Stimulated activated CD8-positive, alpha-beta memory T cell treated with anti-CD3 and anti-CD28 coated beads, Interleukin-4, amount 100 ng/mL, for 24 hours (primary cell): ENCODE measurements around the gene LMO3.

Experiments
- DNase-seq: peaks from one replicate; pipeline ENCODE4 v3.0.0-alpha.2; 2020; ENCODE audit warnings: low read depth

LMO3 gene

DNA sequence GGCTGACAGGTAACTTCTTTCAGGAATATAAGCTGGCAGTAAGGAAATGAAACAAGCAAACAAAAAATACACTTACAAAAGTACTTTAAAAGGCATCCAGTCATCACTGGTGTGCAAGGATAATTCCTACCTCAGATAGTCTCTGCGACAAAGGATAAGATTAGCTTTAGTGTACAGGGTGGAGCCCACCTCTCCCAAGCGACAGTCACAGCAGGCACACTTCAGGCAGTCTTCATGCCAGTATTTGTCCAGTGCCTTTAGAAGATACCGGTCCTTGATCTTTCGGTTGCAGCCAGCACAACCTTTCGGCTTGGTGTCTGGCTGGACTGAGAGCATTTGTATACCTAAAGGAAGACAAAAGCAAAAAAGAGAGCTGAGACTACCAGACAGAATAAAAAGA is 5.4 kb downstream of the LMO3 start:
- DNase-seq: no peak

DNA sequence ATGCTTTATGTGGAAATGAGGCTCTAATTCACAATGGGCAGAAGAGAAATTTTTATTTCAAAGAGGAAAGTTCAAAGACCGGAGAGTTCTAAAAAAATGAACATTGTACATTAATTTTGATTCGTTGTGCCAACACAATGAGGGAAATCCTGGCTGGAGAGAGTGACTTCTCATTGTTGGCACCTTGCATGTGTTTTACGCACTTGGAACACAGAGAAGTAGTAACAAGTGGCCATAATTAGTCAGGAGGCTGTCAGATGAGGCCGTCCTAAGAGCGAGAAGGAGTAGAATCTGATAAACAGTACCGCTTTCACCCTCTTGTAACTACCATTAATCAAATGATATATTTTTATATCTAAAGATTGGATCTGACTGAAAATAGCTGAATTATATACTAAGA is 6.9 kb downstream of the LMO3 start:
- DNase-seq: no peak

DNA sequence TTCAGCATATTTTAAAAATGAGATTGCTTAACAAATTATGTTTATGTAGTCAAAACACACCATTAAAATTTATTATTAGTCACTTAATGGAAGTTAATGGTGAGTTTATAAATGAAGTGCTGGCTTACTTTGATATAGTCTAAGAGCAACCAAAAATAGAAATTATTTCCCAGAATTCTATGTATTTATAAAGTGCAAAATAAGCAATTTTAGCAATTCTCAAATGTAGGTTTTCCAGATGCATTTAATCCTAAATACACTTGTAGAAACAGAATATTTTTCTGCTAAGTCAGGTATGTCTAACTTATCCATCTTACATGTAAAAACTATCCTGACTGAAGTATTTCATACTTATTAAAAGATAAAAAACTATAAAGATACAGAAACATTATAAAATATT is 11.2 kb downstream of the LMO3 start:
- no peak for DNase-seq

DNA sequence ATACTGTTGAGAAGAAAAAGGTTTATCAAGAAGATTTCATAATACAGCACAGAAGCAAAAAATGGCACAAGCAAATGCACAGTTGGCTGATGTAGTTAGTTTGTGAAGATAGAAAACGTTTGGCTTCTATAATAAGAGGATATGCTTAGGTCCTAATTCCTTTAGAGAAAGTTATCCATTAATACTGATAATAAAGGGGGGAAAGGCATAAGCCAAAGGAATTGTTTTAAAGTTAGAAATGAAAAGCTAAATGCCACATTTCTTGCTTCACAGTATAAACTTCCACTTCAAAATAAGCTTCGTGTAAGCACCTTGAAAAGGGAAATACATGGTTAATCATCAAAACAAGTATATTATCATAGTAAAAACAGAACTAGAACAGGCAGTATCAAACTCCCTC is 12.4 kb downstream of the LMO3 start:
- no peak for DNase-seq

DNA sequence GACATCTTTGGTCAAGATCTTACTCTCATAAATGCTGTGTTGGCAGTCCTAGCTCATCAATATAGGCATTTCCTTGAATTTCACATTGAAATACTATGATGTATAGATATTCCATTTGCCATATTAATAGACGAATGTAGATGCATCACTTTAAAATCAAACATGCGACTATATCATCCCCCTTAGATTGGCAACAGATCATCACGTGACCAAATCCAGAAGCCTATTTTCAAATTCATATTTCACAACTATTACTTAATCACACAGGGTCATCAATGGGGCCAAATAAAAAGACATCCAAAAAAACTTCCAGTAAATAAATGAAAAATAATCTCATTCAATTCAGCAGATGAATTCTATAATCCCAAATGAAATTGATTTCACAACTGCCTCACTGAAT is 15.3 kb downstream of the LMO3 start:
- no peak for DNase-seq

DNA sequence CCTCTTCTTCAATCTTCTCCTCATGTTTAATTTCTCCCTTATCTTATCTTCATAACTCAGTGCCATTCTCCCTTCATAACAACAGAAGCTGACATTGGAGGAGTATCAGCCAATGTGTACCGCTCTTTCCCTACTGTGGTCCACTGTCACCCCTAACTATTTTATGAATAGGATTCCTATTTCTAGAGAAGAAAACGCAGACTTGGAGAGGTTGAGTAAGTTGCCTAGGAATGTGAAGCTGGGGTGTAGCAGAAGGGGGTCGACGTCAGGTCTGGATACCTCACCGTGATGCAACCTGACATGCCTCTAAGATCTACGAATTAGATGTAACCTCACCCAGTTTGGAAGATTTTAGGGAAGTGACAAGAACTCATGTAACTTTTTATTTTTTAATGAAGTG is 17.1 kb downstream of the LMO3 start:
- DNase-seq: no peak

DNA sequence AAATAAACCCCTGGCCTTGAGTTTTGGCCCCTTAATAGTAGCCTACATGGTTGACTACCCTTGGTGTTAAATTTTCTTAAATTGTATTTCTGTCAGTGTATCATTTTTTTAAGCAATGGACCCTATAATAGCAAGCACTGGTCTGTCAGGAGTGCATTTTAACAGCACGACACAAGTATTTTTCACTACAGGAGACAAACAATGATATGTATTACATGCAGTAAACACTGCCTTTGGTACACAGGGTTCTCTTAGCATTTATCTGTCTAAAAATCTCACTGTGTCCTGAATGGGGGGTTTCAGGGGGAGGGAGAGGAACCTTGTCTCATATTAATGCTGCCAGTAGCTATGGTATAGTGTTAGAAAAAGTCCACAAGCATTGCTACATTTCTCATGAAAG is 18.4 kb downstream of the LMO3 start:
- DNase-seq: no peak

DNA sequence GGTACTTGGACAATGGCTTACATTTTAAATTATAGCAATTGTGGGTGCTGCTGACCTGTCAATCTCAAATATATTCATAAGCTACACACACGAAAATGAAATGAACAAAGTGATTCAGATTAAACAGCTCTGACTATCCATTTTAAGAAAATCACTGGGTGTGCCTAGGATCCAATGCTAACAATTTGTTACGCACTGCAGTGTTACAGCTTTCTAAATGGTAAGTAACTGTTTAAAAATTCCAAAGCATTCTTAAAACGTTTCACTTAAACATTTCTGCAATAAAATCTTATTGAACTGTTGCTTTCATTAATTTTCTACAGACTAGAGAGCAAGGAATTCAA is 18.9 kb downstream of the LMO3 start:
- DNase-seq: no peak

DNA sequence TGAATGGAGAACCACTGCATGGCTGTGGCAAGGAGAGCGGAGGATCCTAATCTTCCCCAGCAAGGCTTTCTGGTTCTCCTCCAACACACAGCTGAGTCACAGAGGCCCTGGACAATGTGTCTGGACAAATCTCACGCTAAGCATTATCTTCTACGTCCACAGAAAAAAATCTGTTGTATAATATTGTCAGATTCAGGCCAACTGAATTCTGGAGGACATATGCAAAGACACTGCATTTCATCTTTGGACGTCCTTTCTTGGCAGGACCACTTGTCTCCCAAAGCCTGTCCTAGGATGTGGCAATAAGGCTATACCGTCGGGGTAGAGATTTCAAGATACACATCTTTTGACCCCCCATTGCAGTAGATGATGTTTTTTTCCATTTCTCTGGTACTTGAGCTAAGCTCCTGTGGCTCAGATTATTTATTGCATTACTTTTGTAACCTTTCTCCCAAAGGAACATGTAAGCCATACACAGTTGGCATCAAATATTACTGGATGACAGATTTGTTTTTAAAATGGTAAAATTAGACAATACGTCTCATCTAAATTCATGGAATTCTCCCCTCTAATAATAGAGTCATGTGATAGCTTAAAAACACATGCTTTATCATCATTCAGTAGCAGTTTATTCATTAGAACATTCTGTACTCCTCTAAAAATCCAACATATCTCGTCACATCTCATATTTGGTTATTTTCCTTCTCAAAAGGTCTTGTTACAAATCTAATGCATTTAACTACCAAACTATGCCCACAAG is 19.4 kb downstream of the LMO3 start:
- DNase-seq: no peak

DNA sequence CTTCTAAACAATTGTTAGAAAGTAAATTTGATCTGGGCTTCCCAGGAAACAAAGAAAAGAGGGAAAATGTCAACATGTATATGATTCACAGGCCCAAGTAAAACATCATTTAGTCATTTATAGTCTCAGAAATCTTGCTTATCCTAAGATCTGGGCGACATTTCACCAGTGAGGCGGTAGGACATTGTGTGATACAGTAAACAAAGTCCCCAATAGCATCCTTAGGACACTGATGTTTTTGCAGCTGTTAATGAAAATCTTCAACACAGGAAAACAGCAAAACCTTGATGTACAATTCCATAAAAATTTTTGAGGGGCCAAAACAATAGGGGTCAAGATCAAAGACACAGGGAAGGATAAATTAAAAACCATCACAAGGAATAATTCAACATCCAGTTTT is 20.2 kb downstream of the LMO3 start:
- no peak for DNase-seq

DNA sequence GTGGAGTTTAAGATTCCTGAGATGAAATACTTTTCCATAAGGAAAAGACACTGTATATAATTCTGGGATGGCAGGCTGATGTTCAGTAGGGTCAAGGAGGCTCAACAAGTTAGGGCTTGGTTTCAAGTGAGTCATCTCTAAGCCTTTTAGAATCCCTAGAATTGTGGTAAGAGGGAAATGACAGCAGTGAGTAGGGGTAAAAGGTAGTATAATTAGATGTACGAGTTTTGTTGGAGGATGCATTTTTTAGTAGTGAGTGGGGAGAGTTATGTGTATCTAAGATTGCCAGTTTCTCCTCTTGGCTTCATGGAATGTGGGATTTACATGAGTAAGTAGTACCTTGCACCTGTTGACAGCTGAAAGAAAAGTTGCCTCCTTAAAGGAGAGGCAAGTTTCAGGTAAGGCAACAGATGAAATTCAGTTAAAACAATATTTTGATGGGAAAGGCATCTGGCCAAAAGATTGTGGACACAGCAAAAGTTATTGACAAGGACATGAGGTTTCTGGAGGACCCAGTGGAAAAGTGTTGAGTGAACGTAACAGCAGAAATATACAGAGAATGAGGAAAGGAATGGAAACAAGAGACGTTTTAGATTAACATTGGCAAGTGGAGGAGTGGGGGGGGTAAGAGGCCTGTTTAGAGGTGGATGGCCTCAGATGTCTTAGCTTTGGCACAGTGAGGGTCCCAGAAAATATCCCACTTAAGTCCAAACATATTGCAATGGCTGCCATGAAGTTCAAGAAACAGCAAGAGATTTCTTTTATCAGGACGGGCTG is 21.8 kb downstream of the LMO3 start:
- DNase-seq: no peak

DNA sequence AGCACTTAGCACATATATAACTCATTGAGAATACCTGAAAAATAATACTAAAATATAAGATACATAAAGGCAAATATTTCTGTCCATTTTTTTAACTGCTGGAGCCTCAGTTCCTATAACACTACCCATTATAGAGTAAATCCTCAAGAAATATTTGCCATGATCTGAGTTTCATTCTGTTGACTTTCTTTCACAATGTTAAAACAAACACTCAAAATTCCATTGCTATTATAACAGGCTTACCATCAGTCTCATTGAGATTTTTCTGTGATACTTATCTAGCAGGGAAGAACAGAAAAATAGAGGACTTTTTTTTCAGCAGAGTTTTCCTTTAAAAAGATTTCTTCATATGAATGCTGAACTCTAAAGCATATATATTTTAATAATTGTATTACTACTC is 24.5 kb downstream of the LMO3 start:
- no peak for DNase-seq

DNA sequence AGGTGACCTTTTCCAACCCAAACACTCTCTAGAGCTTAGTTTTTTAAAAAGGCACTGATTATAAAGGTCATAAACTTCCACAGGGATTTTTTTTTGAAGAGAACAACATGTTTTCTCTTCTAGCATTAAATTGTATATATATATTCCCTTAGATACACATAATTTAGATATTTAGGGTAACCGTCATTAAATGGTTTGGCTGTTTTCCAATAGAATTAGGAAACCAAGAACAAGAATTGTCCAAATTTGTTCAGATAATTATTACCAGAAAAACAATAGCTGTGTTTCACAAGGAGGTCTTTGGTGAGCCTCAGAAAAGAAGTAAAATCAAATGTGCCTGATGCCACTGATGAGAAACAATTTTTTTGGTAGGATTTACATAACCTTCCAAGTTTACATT is 26.9 kb downstream of the LMO3 start:
- no peak for DNase-seq

DNA sequence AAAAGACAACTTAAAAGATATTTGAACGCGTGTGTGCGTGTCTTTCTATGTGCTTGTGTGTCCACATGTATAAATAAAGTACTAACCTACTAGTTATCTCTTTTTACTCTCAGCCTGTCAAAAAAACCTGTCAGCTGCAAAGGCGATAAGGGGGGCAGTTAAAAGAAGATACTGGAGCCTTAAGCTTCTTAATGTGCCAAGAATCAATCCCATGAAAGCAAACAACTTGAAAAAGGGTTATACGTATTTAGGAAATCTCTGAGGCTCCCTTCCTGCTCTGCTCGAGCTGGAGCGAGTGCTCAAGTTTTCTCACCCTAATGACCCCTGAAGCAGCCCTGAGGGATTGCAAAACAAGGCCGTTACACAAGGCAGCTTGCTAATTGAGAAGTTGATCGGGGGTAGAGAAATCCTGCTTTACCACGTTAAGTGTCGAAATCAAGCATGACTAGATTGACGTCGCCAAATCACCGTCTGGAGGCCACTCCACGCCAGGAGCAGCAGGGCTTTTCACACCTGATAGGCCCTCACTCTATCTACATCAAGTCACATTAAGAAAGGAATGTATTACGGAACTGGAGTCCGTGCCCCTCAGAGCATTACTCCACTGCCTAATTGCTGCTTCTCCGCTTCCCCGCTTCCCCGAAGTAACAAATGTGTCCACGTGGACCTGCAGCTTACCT is 32.4 kb downstream of the LMO3 start:
- no peak for DNase-seq

DNA sequence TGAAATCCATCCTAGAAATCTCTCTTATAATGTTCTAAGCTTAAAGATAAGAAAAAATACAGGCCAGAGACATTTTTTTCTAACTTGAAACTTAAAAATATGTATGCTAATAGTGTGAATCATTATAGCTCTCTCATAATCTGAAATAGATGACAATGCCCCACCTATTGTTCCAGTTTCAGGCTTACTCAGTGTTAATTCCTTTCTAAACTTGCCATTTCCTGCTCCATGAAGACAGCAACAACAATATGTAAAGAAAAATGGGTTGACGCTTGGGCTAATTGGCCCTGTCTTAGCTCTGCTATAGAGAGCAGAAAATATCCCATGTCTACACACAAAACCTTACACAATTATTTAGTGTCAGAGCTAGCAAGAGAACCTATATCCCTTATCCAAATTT is 37.1 kb downstream of the LMO3 start:
- no peak for DNase-seq

DNA sequence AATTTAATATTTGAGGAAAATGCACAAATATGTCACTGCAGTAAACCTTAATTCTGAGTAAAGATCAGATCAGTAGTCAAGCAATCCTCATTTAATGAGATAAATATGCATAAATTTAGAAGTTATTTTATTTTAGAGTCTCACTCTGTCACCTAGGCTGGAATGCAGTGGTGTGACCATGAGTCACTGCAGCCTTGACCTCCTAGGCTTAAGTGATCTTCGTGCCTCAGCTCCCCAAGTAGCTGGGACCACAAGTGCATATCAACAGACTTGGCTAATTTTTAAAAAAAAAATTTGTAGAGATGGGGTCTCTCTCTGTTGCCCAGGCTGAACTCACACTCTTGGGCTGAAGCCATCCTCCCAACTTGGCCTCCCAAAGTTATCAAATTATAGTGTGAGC is 41.3 kb downstream of the LMO3 start:
- DNase-seq: no peak

DNA sequence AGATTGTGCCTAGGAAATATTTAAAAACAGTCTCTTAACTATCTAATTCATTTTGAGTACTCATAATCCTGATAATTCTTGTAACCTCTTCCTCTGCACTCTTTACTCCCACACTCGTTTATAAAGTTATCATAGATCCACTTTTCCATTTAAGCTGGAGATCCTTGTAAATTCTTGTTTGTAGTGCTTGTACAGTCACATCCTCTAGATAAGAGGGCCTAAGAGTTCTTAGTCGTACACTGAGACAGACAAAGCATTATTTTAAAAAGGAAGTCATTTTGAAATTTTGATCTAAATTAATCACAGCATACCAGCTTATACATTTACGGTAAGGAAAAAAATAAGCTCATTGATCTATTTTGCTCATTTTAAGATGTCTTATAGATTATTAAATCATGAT is 42.5 kb downstream of the LMO3 start:
- DNase-seq: no peak

DNA sequence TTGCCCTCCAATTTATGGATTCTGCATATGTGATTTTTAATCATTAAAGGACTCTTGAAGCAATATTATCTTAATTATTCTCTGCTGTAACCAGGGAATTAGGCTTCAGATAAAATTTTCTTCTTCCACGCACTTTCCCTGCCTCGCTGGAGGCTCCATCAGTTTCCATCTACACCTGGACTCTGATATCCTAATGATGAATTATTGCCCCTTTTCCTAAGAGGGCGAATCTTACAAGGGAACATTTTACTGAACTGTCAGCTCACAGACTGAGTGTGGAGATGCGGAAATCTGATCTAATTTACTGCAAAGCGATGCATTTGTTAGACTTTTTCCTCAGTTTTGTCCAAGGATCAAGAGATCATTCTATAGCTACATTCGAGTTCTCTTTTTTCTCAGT is 43.0 kb downstream of the LMO3 start:
- DNase-seq: no peak

DNA sequence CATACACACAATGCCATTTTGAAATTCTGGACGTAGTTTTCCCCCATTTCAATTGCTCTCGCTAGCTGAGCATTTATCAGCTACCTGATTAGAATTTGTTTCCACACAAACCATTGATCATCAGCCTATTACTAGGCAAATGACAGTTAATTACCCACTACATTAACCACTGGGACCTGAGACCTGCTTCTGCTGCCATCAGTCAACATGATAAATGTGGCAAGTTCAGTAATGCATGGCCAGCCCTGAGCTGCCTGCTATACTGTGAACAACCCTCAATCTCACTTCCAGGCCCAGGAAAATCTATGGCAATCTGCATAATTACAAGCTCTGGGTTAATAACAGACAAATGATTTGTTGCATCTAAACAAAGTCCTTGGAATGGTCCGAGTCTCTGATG is 43.5 kb downstream of the LMO3 start:
- DNase-seq: no peak

DNA sequence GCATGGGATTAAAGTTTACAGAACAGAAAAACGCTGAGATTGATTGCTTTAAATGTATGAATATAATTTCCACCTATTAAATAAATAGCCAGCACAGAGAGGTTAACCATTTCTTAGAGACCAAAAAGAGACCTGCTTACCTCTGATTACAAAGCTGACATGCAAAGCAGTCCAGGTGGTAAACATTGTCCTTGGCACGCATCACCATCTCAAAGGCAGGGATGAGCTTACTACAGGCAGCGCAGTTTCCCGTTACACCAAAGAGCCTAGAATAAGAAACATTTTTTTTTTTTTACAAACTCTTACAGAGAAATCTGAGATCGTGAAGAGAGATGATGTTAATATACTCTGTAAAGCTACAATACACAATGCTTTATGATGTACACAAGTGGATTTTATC is 45.7 kb downstream of the LMO3 start:
- DNase-seq: no peak

DNA sequence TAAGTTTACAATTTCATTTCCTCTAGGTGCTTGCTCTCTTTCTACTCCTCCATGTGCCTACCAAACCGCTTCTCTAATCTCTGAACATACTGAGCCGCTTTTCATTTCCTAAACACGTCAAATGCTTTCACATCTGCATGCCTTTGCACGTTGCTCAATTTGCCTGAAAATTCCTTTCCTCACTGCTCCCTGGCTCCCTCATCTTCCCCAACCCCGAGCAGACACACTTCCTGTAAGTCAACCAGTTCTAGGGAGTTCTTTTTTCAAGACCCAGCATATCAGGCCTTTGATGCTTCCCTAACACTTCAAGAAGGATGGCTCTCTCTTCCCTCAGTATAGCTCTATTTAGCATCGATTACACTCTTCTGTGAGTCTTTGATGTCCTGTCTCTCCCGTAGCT is 50.3 kb downstream of the LMO3 start:
- DNase-seq: no peak

DNA sequence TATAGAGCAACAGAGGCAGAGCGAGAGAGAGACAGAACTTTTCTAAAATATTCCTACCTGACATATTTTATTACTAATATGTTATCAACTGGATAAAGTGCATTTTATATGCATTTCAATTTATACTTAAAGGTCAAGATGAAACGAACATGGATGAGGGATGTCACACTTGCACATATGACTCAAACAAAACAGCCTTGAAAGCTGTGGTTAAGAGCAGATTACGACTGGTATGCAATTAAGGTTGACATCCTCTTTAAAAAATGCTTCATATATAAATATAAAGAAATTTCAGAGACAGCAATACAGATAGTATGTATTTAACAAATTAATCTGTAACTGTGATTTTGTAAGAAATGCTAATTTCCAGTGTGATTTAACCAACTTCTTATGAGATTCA is 52.5 kb downstream of the LMO3 start:
- no peak for DNase-seq

DNA sequence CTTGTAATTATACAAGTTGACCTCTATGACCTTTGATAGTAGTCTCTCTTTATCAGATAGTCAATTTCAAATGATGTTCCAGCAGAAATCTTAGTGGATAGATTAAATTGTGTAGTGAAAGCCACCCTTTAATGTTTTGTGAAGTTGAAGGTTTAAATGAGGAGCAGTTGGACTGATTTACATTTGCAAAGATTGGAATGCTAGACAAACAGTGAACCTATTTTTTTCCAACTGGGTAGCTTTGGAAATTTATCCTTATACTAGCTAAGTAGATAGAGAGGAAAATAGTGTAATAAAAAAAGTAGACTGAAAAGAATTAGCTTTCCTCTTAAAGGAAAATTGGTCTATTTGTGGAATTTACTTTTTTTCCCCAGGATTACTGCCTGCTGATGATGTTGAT is 53.7 kb downstream of the LMO3 start:
- DNase-seq: no peak

DNA sequence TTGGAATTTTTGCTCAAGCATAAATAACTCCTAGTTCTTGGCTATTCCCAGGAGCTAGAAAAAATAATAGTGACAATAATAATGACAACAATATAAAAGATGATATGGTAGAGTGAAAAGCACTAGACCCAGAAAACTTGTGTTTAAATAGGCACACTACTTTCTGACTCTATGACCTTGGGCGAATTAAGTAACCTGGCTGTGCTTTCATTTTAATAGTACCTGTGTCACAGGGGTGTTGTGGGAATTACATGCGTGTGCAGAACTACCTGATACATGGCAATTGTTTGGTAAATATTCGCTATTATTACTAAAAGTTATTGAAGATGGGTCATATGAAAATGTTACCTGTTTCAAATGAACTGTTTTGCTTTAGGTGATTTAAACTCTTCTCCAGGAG is 60.1 kb downstream of the LMO3 start:
- no peak for DNase-seq
